NCI-H2029 (cell line): ENCODE results near the gene ATXN7.

ENCODE experiments used
- DNase-seq: peaks from one replicate; lab custom pipeline; 2025; lab: John Stamatoyannopoulos, UW

Gene ATXN7

GRCh38 chr3:63864965-63865327, 1.3 kb downstream of the ATXN7 start:
- DNase-seq: no peak

- DNase-seq: no peak
Measured at GRCh38 chr3:63867225-63867624, 3.6 kb downstream of the ATXN7 start.

- DNase-seq: no peak
Measured at GRCh38 chr3:63869940-63870614, 6.4 kb downstream of the ATXN7 start.

- no peak for DNase-seq
Measured at GRCh38 chr3:63870615-63871005, 6.9 kb downstream of the ATXN7 start.

- DNase-seq: no peak
Measured at GRCh38 chr3:63872135-63872924, 8.7 kb downstream of the ATXN7 start.

- DNase-seq: peak; percentile 18
Measured at GRCh38 chr3:63874769-63875168, 11.1 kb downstream of the ATXN7 start.

GRCh38 chr3:63875510-63875909, 11.8 kb downstream of the ATXN7 start:
- DNase-seq: no peak

- no peak for DNase-seq
Measured at GRCh38 chr3:63876260-63876659, 12.6 kb downstream of the ATXN7 start.

- no peak for DNase-seq
Measured at GRCh38 chr3:63877737-63878393, 14.2 kb downstream of the ATXN7 start.

GRCh38 chr3:63878394-63879060, 14.9 kb downstream of the ATXN7 start:
- DNase-seq: no peak

GRCh38 chr3:63880653-63881052, 17.0 kb downstream of the ATXN7 start:
- no peak for DNase-seq

- no peak for DNase-seq
Measured at GRCh38 chr3:63886858-63887257, 23.2 kb downstream of the ATXN7 start.

GRCh38 chr3:63891518-63891917, 27.9 kb downstream of the ATXN7 start:
- DNase-seq: no peak

GRCh38 chr3:63892773-63893352, 29.2 kb downstream of the ATXN7 start:
- DNase-seq: no peak

- DNase-seq: no peak
Measured at GRCh38 chr3:63895422-63896189, 31.9 kb downstream of the ATXN7 start.

- no peak for DNase-seq
Measured at GRCh38 chr3:63896332-63897030, 32.8 kb downstream of the ATXN7 start.

- DNase-seq: no peak
Measured at GRCh38 chr3:63900010-63900409, 36.3 kb downstream of the ATXN7 start.

- peak; percentile 40 for DNase-seq
Measured at GRCh38 chr3:63900459-63900858, 36.8 kb downstream of the ATXN7 start.

GRCh38 chr3:63905731-63906620, 42.3 kb downstream of the ATXN7 start:
- no peak for DNase-seq
